ENCODE measurements around the gene YEATS2.
A peak's percentile ranks its signal among the peaks of the same experiment; 100 is the strongest.

YEATS2 gene

GRCh38 chr3:183779896-183780465, 82.4 kb downstream of the YEATS2 start:
- DNase-seq, result no peak

DNA sequence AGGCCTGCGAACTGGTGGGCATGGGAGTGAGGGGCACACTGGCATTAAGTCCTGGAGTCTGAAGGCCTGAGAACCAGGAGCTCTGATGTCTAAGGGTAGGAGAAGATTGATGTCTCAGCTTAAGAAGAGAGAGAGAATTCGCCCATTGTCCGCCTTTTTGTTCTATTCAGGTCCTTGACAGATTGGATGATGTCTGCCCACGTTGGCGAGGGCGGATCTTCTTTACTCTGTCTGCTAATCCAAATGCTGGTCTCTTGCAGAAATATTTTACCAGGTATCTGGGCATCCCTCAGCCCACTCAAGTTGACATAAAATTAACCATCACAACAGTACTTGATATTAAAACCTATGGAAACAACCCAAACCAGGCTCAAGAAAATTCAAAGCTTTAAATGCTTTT, 83.6 kb downstream of the YEATS2 start:
- DNase-seq, result no peak

DNA sequence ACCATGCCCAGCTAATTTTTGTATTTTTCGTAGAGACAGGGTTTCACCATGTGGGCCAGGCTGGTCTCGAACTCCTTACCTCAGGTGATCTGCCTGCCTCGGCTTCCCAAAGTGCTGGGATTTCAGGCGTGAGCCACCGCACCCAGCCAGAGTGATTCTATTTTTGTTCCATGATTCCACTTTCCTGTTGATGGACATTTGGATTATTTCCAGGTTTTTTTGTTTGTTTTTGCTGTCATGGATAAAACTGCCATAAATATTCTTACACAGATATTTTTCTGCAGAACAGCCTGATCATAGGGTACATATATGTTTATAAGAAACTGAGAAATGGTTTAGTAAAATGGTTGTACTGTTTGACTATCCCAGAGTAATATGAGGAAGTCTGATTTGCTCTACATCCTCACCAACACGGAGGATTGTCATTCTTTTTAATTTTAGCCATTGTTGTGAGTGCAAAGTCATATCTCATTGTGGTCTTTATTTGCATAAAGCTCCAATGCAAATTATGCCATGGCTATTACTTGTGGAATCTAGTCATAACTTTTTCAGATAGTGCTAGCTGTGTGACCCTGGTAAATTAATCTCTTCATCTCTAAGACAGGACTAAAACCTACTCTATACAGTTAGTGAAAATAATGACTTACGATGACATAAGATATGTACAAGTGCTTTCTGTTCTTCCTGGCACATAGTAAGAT, 85.1 kb downstream of the YEATS2 start:
- no peak for DNase-seq

GRCh38 chr3:183784503-183784902, 86.9 kb downstream of the YEATS2 start:
- DNase-seq, result peak; percentile 34

DNA sequence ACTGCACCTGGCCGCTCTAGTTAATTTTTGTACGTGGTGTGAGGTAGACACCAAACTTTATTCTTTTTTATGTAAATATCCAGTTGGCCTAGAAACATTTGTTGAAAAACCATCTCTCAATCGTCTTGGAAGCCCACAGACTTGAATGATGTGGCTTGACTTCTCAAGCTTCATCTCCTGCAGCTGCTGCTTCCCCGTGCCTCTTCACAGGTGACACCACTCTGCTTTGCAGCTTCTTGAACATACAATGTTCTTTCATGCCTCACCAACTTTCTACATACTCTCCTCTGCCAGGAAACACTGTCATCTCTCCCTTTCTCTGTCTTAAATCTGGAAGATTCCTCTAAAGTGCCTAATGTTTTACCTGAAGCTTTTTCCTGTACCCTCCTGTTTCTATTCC, 92.2 kb downstream of the YEATS2 start:
- no peak for DNase-seq

DNA sequence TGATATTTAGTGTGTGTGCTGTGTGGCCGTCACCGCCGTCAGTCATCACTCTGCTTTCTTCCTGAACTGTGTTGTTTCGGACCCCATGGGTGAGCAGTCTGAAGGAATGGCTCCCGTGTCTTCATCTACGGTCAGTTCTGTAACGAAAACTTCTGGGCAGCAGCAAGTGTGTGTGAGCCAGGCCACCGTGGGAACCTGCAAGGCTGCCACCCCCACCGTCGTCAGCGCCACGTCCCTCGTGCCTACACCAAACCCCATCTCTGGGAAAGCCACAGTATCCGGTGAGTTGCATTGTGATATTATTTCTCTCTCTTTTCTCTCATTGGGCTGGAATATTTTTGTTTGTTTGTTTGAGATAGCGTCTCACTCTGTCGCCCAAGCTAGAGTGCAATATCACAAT, 93.1 kb downstream of the YEATS2 start:
- no peak for DNase-seq

GRCh38 chr3:183792976-183793375, 95.4 kb downstream of the YEATS2 start:
- no peak for DNase-seq

- DNase-seq, result no peak
Observed at GRCh38 chr3:183794452-183794851, 96.9 kb downstream of the YEATS2 start.

DNA sequence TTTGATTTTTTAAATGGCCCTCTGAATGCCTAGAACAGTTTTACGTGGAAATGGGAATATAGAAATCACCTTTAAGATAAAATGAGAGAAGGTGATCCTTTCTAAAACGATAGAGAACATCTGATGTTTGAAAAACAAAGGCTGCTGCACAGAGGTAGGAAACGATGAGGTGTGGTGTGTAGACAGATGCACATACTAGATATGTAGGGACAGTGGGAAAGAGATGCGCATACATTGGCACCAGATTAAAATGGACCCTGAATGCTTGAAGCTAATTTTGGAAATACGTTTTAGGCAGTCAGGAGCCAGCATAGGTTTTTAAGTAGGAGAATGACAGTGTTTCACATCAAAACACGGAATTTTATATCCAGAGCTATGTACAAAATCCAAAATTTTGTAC, 98.8 kb downstream of the YEATS2 start:
- no peak for DNase-seq

DNA sequence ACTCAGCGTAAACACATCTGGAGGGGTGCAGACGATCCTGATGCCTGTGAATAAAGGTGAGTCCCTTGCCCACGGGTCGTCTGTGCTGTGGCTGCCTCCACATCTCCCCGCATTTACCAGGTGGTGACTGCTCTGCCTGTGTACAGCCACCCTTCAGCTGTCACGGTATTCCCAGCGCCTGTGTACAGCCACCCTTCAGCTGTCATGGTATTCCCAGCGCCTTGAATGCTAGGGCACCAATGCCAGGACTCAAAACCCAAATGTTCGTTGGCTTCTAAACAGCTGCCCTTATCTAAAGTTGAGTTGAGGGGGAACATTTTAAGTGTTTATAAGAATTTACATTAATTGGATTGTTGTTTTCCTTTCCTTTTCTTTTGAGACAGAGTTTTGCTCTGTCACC, 100.4 kb downstream of the YEATS2 start:
- no peak for DNase-seq

- DNase-seq, result no peak
Observed at GRCh38 chr3:183799461-183799860, 101.9 kb downstream of the YEATS2 start.

DNA sequence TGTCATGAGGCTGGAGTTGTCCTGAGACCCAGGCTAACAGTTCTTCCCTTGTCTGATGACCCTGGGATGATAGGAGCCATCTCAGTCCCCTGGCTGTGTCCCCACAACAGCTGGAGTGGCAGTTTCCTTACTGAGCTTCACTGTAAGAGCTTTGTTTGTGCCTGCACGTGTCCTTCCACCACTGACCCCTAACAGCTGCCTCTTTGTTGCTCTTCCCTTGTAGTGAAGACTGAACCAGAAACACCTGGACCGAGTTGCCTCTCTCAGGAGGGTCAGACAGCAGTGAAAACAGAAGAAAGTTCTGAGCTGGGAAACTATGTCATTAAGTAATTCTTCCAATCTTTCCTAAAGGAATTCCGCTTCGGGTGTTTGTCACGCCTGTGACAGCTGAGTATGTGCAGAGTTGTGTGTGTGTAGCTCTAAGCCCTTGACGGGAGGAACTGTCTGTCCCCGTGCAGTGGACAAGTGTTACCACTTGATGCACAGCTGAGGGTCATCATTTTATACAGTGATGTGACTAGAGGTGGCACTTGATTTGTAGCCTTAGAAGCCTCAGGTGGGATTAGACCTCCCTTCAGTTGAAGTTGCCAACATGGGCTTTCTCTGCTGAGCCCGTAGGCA, 102.8 kb downstream of the YEATS2 start:
- DNase-seq, result no peak

DNA sequence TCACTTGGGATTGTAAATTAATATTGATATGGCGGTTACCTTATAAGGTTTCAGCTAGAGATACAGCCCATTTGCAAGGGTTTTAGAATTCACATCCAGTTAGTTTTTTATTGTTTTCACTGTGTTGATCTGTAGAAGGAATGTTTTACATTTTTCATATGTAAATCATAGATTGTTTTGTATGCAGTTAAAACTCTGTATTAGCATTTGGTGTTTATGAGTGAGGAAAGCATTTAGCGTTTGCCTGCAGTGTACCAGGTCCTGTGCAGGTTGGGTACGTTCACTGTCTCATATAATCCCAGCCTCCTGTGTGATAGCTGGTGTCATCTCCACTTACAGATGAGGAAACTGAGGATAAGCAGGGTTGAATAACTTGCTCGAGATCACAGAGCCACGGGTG, 104.0 kb downstream of the YEATS2 start:
- DNase-seq, result no peak

GRCh38 chr3:183802989-183803388, 105.4 kb downstream of the YEATS2 start:
- no peak for DNase-seq

GRCh38 chr3:183807209-183807728, 109.7 kb downstream of the YEATS2 start:
- DNase-seq, result peak; percentile 25

GRCh38 chr3:183807881-183808280, 110.3 kb downstream of the YEATS2 start:
- no peak for DNase-seq

DNA sequence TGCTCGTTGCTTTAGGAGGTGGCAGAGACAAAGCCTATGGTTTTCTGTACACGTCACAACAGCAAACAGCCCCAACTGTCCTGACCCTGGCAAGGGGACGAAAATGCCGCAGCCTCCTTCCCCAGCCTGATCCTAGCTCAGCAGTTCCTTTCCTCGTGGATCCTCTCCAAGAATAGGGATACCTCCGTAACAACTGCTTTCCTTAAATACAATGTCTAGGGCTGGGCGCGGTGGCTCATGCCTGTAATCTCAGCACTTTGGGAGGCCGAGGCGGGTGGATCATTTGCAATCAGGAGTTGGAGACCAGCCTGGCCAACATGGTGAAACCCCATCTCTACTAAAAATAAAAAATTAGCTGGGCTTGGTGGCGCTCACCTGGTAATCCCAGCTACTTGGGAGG, 110.8 kb downstream of the YEATS2 start:
- DNase-seq, result no peak

GRCh38 chr3:183809270-183809669, 111.7 kb downstream of the YEATS2 start:
- DNase-seq, result no peak

DNA sequence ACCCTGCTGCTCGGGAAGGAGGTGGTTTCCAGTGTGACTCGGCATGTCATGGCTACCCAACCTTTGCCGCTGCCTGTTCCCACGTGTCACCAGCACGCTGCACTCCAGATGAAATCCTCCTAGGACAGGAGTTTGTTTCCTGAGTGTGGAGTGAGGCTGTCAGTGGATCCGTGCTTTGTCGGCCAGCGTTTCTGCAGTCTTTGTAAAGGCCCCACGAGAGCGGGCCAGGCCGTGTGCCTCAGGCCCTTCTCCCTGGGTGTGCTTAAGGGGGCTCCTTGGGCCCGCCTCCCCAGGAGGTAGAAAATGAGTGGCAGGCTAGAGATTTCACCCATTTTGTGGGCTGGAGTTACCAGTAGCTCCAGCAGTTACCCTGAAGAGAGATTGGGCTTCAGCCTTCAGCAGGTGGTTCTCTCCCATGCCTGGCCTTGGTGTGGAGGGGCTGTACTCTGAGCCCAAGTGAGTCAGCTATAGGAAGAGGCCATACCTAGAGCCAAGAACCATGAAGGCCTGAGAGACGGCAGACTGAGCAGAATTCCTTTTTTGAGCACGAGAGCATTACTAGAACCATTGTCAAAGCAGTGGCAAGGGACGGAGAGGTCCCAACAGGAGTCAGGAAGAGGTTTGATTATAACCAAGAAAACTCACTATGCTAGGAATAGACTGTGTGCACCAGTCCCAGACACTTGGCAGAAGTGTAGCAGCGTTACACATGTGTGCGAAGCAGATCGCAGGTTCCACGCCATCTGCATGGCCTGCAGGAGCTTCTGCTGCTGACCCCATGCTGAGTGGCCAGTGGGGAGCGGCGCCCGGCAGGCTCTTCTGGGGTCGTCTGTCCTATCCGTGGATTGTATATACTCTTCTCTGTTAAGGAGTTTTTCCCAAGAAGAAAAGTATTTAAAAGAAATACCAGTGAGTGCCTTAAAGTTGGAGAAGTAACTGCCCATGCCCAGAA, 113.3 kb downstream of the YEATS2 start:
- no peak for DNase-seq

DNA sequence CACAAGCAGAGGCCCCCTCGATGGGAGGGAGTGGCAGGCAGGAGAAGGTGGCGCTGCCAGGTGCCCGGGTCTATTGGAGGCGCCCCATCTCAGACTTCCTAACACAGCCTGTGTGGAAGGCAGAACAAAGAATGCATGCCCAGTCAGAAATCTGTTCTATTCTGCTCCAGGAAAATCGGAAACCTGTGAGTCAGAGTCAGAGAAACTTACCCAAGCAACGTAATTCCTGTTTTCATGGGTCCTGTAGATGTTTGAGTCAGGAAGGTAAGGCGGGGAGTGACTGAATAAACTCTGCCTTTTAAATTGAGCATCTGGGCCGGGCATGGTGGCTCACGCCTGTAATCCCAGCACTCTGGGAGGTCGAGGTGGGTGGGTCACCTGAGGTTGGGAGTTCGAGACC, 114.0 kb downstream of the YEATS2 start:
- no peak for DNase-seq

DNA sequence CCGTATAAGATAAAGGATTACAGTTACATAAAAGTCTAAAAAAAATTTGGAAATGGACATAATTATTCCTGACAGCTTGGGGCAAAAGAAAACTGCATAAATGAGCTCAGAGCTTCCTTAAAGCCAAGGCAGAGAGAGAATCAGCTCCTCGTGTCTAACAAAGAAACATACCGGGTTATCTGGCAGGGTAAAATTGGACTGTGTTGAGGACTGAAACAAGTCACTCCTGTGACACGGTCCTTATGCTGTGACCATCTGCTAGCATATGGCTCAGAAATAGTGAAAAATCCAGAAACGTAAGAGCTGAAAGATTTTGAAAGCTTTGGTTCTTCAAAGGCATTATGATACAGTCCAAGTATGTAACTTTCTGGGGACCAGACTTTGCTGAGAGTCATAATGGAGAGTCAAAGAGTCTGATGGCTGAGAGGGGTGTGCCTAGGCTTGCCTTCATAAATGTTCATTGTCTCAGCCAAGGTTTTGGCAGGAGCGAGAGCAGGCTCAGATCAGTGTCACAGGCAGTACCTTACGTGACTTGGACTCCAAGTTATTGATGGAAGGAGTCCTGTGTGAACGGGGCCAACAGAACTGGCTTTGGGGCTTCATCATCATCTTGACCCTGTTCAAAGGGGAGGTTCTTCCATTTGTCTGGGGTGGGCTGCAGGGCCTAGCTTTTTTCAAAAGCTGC, 115.3 kb downstream of the YEATS2 start:
- DNase-seq, result no peak

GRCh38 chr3:183814240-183814639, 116.6 kb downstream of the YEATS2 start:
- DNase-seq, result no peak

GRCh38 chr3:183815563-183815940, 118.0 kb downstream of the YEATS2 start:
- no peak for DNase-seq

Measured in NCI-H1436 (cell line).